HCT116 (cell line): ENCODE measurements around the gene CIROP. TPM values are rescaled to one million over a fixed set of nuclear protein-coding genes. Genes with fewer than 3 reads are reported as not detected.

Source experiments
- ATAC-seq: fragments of 200-7000 bp; cut with Tn5 transposase; 2 replicates; pipeline ENCODE4 v1.9.1; 2020; ENCODE audit warnings: mild to moderate bottlenecking, moderate library complexity
- BruUV-seq: library from RNA; stranded (reverse); fragments of 400-500 nt; replicated peaks from 2 replicates; lab custom pipeline; 2021; lab: Mats Ljungman, UMichigan
- CTCF ChIA-PET: fragments of 300-600 bp; sonication (Branson Sonifier 250); formaldehyde crosslinking; loops from one replicate; lab custom pipeline; 2021; ENCODE audit warnings: antibody characterized with exemption; lab: Charles Lee
- POLR2A ChIA-PET: fragments of 300-600, 350-600 bp; sonication (Branson Sonifier 250); formaldehyde crosslinking; loops from one replicate; lab custom pipeline; 2021; ENCODE audit warnings: antibody characterized with exemption; lab: Charles Lee
- RAD21 ChIA-PET, 2 experiments: fragments of 300-600 bp; sonication (Branson Sonifier 250); formaldehyde crosslinking; loops; one replicate each; lab custom pipeline; 2023; ENCODE audit warnings: low total read pairs in 2 of 2; ENCODE audit not compliant: uncharacterized antibody in 2 of 2, unreplicated experiment in 2 of 2, low non-redundant PET in 1 of 2; lab: Charles Lee
- DNase-seq: peaks from one replicate; pipeline ENCODE4 v3.0.0-alpha.2; 2010; ENCODE audit warnings: low read depth, low spot score
- H2AFZ ChIP-seq: fragments of 200-600 bp; shearing (Covaris generic), sonication (generic); 2 replicates; pipeline ENCODE4 v1.6.1; 2017; ENCODE audit warnings: low read depth, mixed run types, mixed read lengths, antibody characterized with exemption, low read length; ENCODE audit not compliant: poor library complexity, severe bottlenecking
- H3K27ac ChIP-seq: 2 replicates; pipeline ENCODE4 v1.5.1; 2012; ENCODE audit warnings: low read depth, low read length
- H3K27me3 ChIP-seq: fragments of 200-600 bp; sonication (generic); 2 replicates; pipeline ENCODE4 v1.6.1; 2016; ENCODE audit warnings: mixed run types, low read length, mixed read lengths; ENCODE audit not compliant: insufficient read depth
- H3K36me3 ChIP-seq, 2 experiments: fragments of 200-500 bp in 1 of 2; fragments of 200-600 bp in 1 of 2; sonication (Bioruptor generic) in 1 of 2; sonication (generic) in 1 of 2; 2 replicates each; pipeline versions ENCODE4 v1.5.1 to v1.6.1; 2014 to 2016; ENCODE audit warnings: low read length in 2 of 2, inconsistent platforms in 1 of 2, mixed read lengths in 1 of 2, mixed run types in 1 of 2; ENCODE audit not compliant: insufficient read depth in 2 of 2, control insufficient read depth in 1 of 2
- H3K4me1 ChIP-seq, 2 experiments: fragments of 200-600 bp in 1 of 2; sonication (generic) in 1 of 2; 2 replicates each; pipeline versions ENCODE4 v1.5.1 to v1.6.1; 2012 to 2017; ENCODE audit warnings: low read length in 2 of 2, inconsistent platforms in 1 of 2, mild to moderate bottlenecking in 1 of 2, mixed read lengths in 1 of 2, mixed run types in 1 of 2, moderate library complexity in 1 of 2; ENCODE audit not compliant: insufficient read depth in 2 of 2, control insufficient read depth in 1 of 2
- H3K4me2 ChIP-seq: fragments of 200-600 bp; sonication (generic); 2 replicates; pipeline ENCODE4 v1.6.1; 2017; ENCODE audit warnings: mixed run types, low read length, mixed read lengths
- H3K4me3 ChIP-seq, 2 experiments: fragments of 200-600 bp in 1 of 2; sonication (generic) in 1 of 2; replicated peaks in 1 of 2; 2 replicates each; pipeline ENCODE4 v1.5.1; 2011 to 2016; ENCODE audit warnings: low read length in 2 of 2, control low read depth in 1 of 2, low read depth in 1 of 2, mild to moderate bottlenecking in 1 of 2, mixed read lengths in 1 of 2, mixed run types in 1 of 2
- H3K79me2 ChIP-seq: fragments of 200-600 bp; sonication (generic); 2 replicates; pipeline ENCODE4 v1.6.1; 2017; ENCODE audit warnings: mild to moderate bottlenecking, mixed run types, low read length, moderate library complexity, mixed read lengths; ENCODE audit not compliant: insufficient read depth
- H3K9ac ChIP-seq: fragments of 200-600 bp; sonication (generic); 2 replicates; pipeline ENCODE4 v1.6.1; 2016; ENCODE audit warnings: low read length, mixed read lengths
- H3K9me2 ChIP-seq: fragments of 200-600 bp; sonication (generic), shearing (Covaris generic); 2 replicates; pipeline ENCODE4 v1.6.1; 2017; ENCODE audit warnings: mixed run types, mild to moderate bottlenecking, moderate library complexity; ENCODE audit not compliant: insufficient read depth
- H3K9me3 ChIP-seq, 2 experiments: fragments of 200-500 bp in 1 of 2; fragments of 200-600 bp in 1 of 2; sonication (Bioruptor generic) in 1 of 2; sonication (generic) in 1 of 2; 2 replicates each; pipeline ENCODE4 v1.6.1; 2014 to 2017; ENCODE audit warnings: low read length in 2 of 2, mixed read lengths in 2 of 2, inconsistent platforms in 1 of 2, low read depth in 1 of 2, mild to moderate bottlenecking in 1 of 2, mixed run types in 1 of 2, moderate library complexity in 1 of 2; ENCODE audit not compliant: control insufficient read depth in 1 of 2, insufficient read depth in 1 of 2
- H4K20me1 ChIP-seq: fragments of 200-600 bp; sonication (generic), shearing (Covaris generic); 2 replicates; pipeline ENCODE4 v1.6.1; 2017; ENCODE audit warnings: mixed run types, mild to moderate bottlenecking, moderate library complexity; ENCODE audit not compliant: insufficient read depth
- ATF3 ChIP-seq: IDR thresholded peaks from 2 replicates; pipeline ENCODE4 v1.6.1; 2012
- CTCF ChIP-seq, 3 experiments: fragments of 200-600 bp in 1 of 3; sonication (generic) in 1 of 3; IDR thresholded peaks in 2 of 3; conservative IDR thresholded peaks in 1 of 3; 2 replicates each; pipeline ENCODE4 v1.5.1; 2012 to 2017; ENCODE audit warnings: low read depth in 2 of 3, low read length in 2 of 3, antibody characterized with exemption in 1 of 3, borderline replicate concordance in 1 of 3, control low read depth in 1 of 3, mild to moderate bottlenecking in 1 of 3, mixed read lengths in 1 of 3, mixed run types in 1 of 3, moderate library complexity in 1 of 3; ENCODE audit not compliant: insufficient read depth in 1 of 3
- EGR1 ChIP-seq: IDR thresholded peaks from 2 replicates; pipeline ENCODE4 v1.6.1; 2012; ENCODE audit warnings: low read depth
- FOSL1 ChIP-seq: IDR thresholded peaks from 2 replicates; pipeline ENCODE4 v1.6.1; 2012; ENCODE audit warnings: low read depth
- POLR2A ChIP-seq: IDR thresholded peaks from 2 replicates; pipeline ENCODE4 v1.7.0; 2011; ENCODE audit warnings: borderline replicate concordance; ENCODE audit not compliant: insufficient read depth, insufficient read length; ENCODE audit errors: extremely low read depth
- POLR2AphosphoS5 ChIP-seq: IDR thresholded peaks from 2 replicates; pipeline ENCODE4 v1.6.1; 2011; ENCODE audit warnings: mild to moderate bottlenecking, low read depth, low read length, moderate library complexity
- SP1 ChIP-seq: IDR thresholded peaks from 2 replicates; pipeline ENCODE4 v1.6.1; 2012; ENCODE audit warnings: low read depth
- TCF7L2 ChIP-seq: IDR thresholded peaks from 2 replicates; pipeline ENCODE4 v1.7.0; 2011; ENCODE audit warnings: borderline replicate concordance, inconsistent platforms; ENCODE audit not compliant: insufficient read depth, insufficient read length; ENCODE audit errors: extremely low read depth
- ZFX ChIP-seq: fragments of 450-650 bp; IDR thresholded peaks from 2 replicates; pipeline ENCODE4 v1.6.1; 2017
- intact Hi-C: fragments of 100-400 bp; cut with micrococcal nuclease; formaldehyde crosslinking; loops from 2 replicates; pipeline ENCODE4 v1.10.0; 2022
- total RNA-seq: library from RNA; stranded (reverse); gene quantifications from one replicate; pipeline ENCODE4 v1.2.1, GENCODE V29; 2021; ENCODE audit not compliant: unreplicated experiment
- TF ChIP-seq, protein P1 (sequence below): IDR thresholded peaks from 2 replicates; pipeline ENCODE4 v1.6.1; 2012

CIROP gene
- total RNA-seq, 1 experiment from 2014 or later, result not detected

GRCh38 chr14:23131482-23131881 lies 26.7 kb upstream of the CIROP start:
- BruUV-seq, result no TSS peak
- POLR2A ChIA-PET, result no interaction called here
- H4K20me1 ChIP-seq, result no peaks in the 10 kb centered on the region
- CTCF ChIA-PET, result interaction anchor here (4.1 kb wide), 1 partner anchor 11 kb away, joined by 20 read pairs; no protein-coding TSS in a partner anchor
- H3K79me2 ChIP-seq, result no peaks in the 10 kb centered on the region
- H3K4me3 ChIP-seq, result no peak overlapping the region
- H3K9me3 ChIP-seq, result no peaks in the 10 kb centered on the region
- intact Hi-C loops, result no loop called here
- no peak overlapping the region for H3K9ac ChIP-seq
- no peak overlapping the region for H2AFZ ChIP-seq
- TF ChIP-seq POLR2A, result no peak
- TF ChIP-seq FOSL1, result no peak
- TF ChIP-seq EGR1, result no peak
- TF ChIP-seq, protein P1, sequence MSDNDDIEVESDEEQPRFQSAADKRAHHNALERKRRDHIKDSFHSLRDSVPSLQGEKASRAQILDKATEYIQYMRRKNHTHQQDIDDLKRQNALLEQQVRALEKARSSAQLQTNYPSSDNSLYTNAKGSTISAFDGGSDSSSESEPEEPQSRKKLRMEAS, result no peak
- no peak for TF ChIP-seq SP1
- TF ChIP-seq CTCF (IDR thresholded peaks at IDR 0.05 in 2 of 3, conservative IDR thresholded peaks at IDR 0.05 in 1 of 3; ENCODE audit: borderline replicate concordance in 1 of 3, insufficient read depth in 1 of 3, low read depth in 2 of 3, low read length in 2 of 3), result no peak
- no peak for TF ChIP-seq ZFX
- TF ChIP-seq TCF7L2, result no peak
- no peak for TF ChIP-seq ATF3
- no peak for TF ChIP-seq POLR2AphosphoS5
- ATAC-seq, result no peak
- H3K4me2 ChIP-seq, result no peak overlapping the region
- H3K36me3 ChIP-seq, result no peaks in the 10 kb centered on the region
- H3K27me3 ChIP-seq, result no peaks in the 10 kb centered on the region
- H3K4me1 ChIP-seq, result no peaks in the 10 kb centered on the region
- RAD21 ChIA-PET, result no interaction called here
- no peak overlapping the region for H3K27ac ChIP-seq
- DNase-seq, result no peak
- no peaks in the 10 kb centered on the region for H3K9me2 ChIP-seq
